Fibroblast of villous mesenchyme (primary cell): ENCODE measurements around the gene SH2D7. TPM values are rescaled to one million over a fixed set of nuclear protein-coding genes. Genes with fewer than 3 reads are reported as not detected.
A peak's percentile ranks its signal among the peaks of the same experiment; 100 is the strongest.

Source experiments
- DNase-seq: peaks from one replicate; pipeline ENCODE4 v3.0.0-alpha.2; 2010; ENCODE audit warnings: low read depth
- H3K4me3 ChIP-seq: 2 replicates; pipeline ENCODE4 v1.5.1; 2011; ENCODE audit warnings: low read depth, mild to moderate bottlenecking, low read length
- total RNA-seq: library from RNA; depleted of rRNA; stranded (reverse); fragments of >200 nt; gene quantifications from 2 replicates; pipeline ENCODE4 v1.2.3, GENCODE V29; 2012
- TF ChIP-seq, protein P1 (sequence below): IDR thresholded peaks from 2 replicates; pipeline ENCODE4 v1.5.1; 2012; ENCODE audit warnings: low read depth, mild to moderate bottlenecking, low read length; ENCODE audit not compliant: insufficient read depth

Gene SH2D7
- total RNA-seq, 1 donor = not detected

DNA sequence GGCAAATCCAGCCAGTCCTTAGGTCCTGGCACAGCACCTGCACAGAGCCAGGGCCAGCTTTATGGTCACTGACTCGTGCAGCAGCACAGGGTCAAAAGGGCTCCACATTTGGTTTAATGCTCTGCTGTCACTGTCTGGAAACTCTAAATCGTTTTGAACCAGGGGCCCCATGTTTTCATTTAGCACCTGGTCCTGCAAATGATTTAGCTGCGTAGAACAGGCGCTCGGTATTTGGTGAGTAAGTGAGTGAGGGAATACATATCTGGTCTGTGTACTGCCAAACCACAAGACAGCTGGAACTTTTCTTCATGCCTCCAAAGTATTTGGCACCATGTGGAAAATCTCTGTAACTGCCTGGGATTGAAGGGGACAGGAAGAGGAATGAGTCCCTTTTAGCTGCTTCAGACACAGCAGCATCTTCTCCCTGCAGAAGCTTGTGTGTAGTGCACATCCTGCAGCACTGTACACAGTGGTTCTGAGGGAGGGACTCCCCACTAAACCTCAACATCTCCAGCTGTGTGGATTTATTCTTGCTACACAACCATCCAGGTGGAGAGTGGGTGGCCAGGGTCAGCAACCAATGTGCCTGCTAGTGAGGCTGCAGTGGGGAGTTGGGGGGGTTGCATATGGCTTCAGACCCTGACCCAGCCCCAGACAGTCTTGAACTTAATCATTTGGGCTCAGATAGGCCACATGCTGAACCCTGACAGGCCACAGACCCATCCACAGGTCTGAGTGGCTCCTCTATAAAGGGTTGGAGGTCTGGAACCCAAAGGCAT is 1.1 kb downstream of the SH2D7 start:
- H3K4me3 ChIP-seq = no peak overlapping the region
- TF ChIP-seq, protein P1, sequence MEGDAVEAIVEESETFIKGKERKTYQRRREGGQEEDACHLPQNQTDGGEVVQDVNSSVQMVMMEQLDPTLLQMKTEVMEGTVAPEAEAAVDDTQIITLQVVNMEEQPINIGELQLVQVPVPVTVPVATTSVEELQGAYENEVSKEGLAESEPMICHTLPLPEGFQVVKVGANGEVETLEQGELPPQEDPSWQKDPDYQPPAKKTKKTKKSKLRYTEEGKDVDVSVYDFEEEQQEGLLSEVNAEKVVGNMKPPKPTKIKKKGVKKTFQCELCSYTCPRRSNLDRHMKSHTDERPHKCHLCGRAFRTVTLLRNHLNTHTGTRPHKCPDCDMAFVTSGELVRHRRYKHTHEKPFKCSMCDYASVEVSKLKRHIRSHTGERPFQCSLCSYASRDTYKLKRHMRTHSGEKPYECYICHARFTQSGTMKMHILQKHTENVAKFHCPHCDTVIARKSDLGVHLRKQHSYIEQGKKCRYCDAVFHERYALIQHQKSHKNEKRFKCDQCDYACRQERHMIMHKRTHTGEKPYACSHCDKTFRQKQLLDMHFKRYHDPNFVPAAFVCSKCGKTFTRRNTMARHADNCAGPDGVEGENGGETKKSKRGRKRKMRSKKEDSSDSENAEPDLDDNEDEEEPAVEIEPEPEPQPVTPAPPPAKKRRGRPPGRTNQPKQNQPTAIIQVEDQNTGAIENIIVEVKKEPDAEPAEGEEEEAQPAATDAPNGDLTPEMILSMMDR = no peak
- peak; percentile 95 for DNase-seq

DNA sequence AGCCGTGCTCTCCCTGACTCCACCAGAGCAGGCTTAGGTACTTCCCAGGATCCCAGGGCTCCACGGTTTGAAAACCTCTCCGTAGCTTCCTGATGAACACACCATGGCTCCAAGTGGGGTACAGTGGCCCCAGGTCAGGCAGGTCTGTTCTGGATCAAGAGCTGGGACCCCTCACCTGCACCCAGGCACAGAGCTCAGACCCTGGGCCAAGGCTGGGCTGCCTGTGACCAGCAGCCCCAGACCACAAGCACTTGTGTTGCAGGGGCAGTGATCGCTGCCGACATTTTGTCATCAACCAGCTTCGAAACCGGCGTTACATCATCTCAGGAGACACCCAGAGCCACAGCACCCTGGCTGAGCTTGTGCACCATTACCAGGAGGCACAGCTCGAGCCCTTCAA is 5.3 kb downstream of the SH2D7 start:
- TF ChIP-seq, protein P1 = no peak
- H3K4me3 ChIP-seq = no peak overlapping the region
- no peak for DNase-seq

GRCh38 chr15:78098131-78098755 is 5.9 kb downstream of the SH2D7 start:
- H3K4me3 ChIP-seq = no peak overlapping the region
- TF ChIP-seq, protein P1 = no peak
- no peak for DNase-seq

DNA sequence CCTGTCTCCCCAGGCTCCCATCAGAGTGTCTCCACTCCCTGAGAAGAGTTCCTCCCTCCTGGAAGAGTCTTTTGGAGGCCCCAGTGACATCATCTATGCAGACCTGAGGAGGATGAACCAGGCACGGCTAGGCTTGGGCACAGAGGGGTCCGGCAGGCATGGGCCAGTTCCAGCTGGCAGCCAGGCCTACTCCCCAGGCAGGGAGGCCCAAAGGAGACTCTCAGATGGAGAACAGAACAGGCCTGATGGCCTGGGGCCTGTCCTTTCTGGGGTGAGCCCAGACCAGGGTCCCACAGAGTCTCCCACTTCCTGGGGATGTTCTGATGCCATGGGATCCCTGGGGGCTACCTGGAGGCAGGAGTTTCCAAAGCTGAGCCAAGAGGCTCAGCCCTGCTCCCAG is 8.5 kb downstream of the SH2D7 start:
- no peak for DNase-seq
- TF ChIP-seq, protein P1 = no peak
- no peak overlapping the region for H3K4me3 ChIP-seq

GRCh38 chr15:78101423-78102105 is 9.2 kb downstream of the SH2D7 start:
- TF ChIP-seq, protein P1 = no peak
- H3K4me3 ChIP-seq = no peak overlapping the region
- no peak for DNase-seq

DNA sequence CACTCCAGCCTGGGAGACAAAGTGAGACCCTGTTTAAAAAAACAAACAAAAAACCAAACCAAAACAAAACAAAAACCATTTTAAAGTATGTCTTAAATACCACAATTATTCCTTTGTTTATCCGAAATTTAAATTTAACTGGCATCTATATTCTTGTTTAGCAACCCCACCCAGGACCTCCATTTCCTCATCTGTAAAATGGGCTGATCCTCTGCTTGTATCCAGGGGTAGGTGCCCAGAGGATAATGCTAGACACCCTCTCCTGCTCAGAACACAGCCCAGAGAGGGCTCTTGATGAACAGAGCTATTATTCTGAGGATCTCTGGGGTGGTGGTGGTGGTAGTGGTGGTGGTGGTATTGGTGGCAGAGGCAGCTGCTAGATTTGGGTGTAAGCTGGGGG is 9.8 kb downstream of the SH2D7 start:
- H3K4me3 ChIP-seq = no peak overlapping the region
- TF ChIP-seq, protein P1 = no peak
- no peak for DNase-seq
